ENCODE measurements around the gene GDF15.
"Not testable (repeated sequence)": the region's sequence is repeated elsewhere in the genome, so short reads cannot be mapped to it uniquely, and the experiment has no call there.

The GDF15 gene

DNA sequence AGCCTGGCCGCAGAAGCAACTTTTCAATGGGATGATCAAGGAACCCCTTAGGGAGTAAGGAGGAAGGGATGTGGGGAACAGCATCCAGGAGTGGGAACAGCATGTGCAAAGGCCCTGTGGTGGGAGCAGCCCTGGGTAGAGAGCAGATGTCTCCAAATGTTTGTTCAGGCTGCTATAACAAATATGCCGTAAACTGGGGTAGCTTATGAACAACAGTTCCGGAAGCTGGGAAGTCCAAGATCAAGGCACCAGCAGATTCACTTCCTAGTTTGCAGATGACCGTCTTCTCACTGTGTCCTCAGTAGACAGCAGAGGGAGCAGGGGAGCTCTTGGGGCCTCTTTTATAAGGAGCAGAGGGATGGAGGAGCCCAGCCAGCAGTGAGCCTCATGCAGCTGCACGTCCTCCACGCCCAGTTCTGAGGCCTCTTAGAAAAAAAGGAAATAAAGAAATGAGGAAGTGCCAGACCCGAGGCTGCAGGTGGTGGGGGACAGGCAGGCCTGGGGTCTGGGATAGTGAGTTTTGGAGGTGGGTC lies 15.7 kb downstream of the GDF15 start (continued):
- TF ChIP-seq ZBTB44 (tag by site-specific recombination; IDR thresholded peaks at IDR 0.05) = no peak
- TF ChIP-seq TCF7L2 (IDR thresholded peaks at IDR 0.05; ENCODE audit: borderline replicate concordance, low read depth, low read length) = no peak
- peak; percentile 99 for TF ChIP-seq ZNF623 (tag by site-specific recombination; IDR thresholded peaks at IDR 0.05)
- TF ChIP-seq ZNF10 (tag by site-specific recombination; IDR thresholded peaks at IDR 0.05) = no peak
- TF ChIP-seq YY1 (tag by site-specific recombination; IDR thresholded peaks at IDR 0.05) = no peak
- TF ChIP-seq, protein P1, sequence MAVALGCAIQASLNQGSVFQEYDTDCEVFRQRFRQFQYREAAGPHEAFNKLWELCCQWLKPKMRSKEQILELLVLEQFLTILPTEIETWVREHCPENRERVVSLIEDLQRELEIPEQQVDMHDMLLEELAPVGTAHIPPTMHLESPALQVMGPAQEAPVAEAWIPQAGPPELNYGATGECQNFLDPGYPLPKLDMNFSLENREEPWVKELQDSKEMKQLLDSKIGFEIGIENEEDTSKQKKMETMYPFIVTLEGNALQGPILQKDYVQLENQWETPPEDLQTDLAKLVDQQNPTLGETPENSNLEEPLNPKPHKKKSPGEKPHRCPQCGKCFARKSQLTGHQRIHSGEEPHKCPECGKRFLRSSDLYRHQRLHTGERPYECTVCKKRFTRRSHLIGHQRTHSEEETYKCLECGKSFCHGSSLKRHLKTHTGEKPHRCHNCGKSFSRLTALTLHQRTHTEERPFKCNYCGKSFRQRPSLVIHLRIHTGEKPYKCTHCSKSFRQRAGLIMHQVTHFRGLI (tag by site-specific recombination; IDR thresholded peaks at IDR 0.05) = peak; percentile 80
- no peak for TF ChIP-seq ZNF16 (tag by site-specific recombination; IDR thresholded peaks at IDR 0.05; ENCODE audit: low read depth)
- no peak for TF ChIP-seq ZNF266 (tag by site-specific recombination; IDR thresholded peaks at IDR 0.05; ENCODE audit: low read depth)
- peak; percentile 59; the same call in 1 of the 2 replicates for TF ChIP-seq ZNF580 (tag by site-specific recombination; IDR thresholded peaks at IDR 0.05)
- TF ChIP-seq, protein P2, sequence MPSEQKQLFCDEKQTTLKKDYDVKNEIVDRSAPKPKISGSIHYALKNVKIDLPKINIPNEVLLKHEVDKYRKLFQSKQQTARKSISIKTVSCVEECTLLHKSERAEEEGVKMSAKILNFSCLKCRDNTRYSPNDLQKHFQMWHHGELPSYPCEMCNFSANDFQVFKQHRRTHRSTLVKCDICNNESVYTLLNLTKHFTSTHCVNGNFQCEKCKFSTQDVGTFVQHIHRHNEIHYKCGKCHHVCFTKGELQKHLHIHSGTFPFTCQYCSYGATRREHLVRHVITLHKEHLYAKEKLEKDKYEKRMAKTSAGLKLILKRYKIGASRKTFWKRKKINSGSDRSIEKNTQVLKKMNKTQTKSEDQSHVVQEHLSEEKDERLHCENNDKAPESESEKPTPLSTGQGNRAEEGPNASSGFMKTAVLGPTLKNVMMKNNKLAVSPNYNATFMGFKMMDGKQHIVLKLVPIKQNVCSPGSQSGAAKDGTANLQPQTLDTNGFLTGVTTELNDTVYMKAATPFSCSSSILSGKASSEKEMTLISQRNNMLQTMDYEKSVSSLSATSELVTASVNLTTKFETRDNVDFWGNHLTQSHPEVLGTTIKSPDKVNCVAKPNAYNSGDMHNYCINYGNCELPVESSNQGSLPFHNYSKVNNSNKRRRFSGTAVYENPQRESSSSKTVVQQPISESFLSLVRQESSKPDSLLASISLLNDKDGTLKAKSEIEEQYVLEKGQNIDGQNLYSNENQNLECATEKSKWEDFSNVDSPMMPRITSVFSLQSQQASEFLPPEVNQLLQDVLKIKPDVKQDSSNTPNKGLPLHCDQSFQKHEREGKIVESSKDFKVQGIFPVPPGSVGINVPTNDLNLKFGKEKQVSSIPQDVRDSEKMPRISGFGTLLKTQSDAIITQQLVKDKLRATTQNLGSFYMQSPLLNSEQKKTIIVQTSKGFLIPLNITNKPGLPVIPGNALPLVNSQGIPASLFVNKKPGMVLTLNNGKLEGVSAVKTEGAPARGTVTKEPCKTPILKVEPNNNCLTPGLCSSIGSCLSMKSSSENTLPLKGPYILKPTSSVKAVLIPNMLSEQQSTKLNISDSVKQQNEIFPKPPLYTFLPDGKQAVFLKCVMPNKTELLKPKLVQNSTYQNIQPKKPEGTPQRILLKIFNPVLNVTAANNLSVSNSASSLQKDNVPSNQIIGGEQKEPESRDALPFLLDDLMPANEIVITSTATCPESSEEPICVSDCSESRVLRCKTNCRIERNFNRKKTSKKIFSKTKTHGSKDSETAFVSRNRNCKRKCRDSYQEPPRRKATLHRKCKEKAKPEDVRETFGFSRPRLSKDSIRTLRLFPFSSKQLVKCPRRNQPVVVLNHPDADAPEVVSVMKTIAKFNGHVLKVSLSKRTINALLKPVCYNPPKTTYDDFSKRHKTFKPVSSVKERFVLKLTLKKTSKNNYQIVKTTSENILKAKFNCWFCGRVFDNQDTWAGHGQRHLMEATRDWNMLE (tag by site-specific recombination; conservative IDR thresholded peaks at IDR 0.05; ENCODE audit: low read depth) = no peak
- TF ChIP-seq ZNF48 (tag by site-specific recombination; IDR thresholded peaks at IDR 0.05) = no peak

DNA sequence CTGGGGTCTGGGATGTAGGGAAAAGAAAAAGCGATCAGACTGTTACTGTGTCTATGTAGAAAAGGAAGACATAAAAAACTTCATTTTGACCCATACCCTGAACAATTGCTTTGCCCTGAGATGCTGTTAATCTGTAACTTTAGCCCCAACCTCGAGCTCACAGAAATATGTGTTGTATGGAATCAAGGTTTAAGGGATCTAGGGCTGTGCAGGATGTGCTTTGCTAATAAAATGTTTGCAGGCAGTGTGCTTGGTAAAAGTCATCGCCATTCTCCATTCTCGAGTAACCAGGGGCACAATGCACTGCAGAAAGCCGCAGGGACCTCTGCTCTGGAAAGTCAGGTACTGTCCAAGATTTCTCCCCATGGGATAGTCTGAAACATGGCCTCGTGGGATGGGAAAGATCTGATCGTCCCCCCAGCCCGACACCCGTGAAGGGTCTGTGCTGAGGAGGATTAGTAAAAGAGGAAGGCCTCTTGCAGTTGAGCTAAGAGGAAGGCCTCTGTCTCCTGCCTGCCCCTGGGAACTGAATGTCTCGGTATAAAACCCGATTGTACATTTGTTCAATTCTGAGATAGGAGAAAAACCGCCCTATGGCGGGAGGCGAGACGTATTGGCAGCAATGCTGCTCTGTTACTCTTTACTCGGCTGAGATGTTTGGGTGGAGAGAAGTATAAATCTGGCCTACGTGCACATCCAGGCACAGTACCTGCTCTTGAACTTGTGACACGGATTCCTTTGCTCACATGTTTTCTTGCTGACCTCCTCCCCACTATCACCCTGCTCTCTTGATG lies 16.7 kb downstream of the GDF15 start:
- CTCF ChIA-PET = interaction anchor here (0.6 to 8.5 kb wide), 7 partner anchors 8 to 123 kb away, joined by 3 to 68 read pairs (median 4); partner anchors contain the start of gene GDF15
- H3K27ac ChIP-seq (ENCODE audit: extremely low read depth, low read depth, low read length); POLR2A ChIA-PET; H3K36me3 ChIP-seq (ENCODE audit: control insufficient read depth in 2 of 2, insufficient read depth in 1 of 2, low read length in 2 of 2); H3K4me1 ChIP-seq (ENCODE audit: control insufficient read depth, insufficient read depth, low read length); H3K9me3 ChIP-seq (ENCODE audit: control insufficient read depth, insufficient read depth, low read depth, low read length); H3K4me3 ChIP-seq (ENCODE audit: low read depth, low read length): not testable (repeated sequence)

DNA sequence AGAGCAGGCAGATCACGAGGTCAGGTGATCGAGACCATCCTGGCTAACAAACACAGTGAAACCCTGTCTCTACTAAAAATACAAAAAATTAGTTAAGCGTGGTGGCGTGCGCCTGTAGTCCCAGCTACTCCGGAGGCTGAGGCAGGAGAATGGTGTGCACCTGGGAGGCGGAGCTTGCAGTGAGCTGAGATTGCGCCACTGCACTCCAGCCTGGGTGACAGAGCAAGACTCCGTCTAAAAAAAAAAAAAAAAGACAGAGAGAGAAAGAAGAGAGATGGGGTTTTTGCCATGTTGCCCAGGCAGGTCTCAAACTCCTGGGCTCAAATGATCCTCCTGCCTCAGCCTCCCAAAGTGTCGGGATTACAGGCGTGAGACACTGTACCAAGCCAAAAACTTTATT lies 19.8 kb downstream of the GDF15 start:
- not testable (repeated sequence) for H3K36me3 ChIP-seq (ENCODE audit: control insufficient read depth in 2 of 2, insufficient read depth in 1 of 2, low read length in 2 of 2); H3K9me3 ChIP-seq (ENCODE audit: control insufficient read depth, insufficient read depth, low read depth, low read length); H3K4me1 ChIP-seq (ENCODE audit: control insufficient read depth, insufficient read depth, low read length); H3K4me3 ChIP-seq (ENCODE audit: low read depth, low read length); H3K27ac ChIP-seq (ENCODE audit: extremely low read depth, low read depth, low read length)
- ChIA-PET POLR2A (interaction anchor here (0.7 kb wide), 1 partner anchor 26 kb away, joined by 4 read pairs; no protein-coding TSS in a partner anchor), CTCF (interaction anchor here (1.1 to 2.7 kb wide), 5 partner anchors 15 to 126 kb away, joined by 4 to 14 read pairs (median 6); no protein-coding TSS in a partner anchor)
